WERI-Rb-1 (cell line): Measurements from ENCODE around the gene CHST8.

Source experiments
- DNase-seq: peaks from one replicate; pipeline ENCODE4 v3.0.0-alpha.2; 2020
- H3K27ac ChIP-seq: fragments of 250-450 bp; sonication (Bioruptor Pico); 2 replicates; pipeline ENCODE4 v1.5.1; 2020; ENCODE audit warnings: mild to moderate bottlenecking, moderate library complexity
- H3K27me3 ChIP-seq: fragments of 250-450 bp; sonication (Bioruptor Pico); 2 replicates; pipeline ENCODE4 v1.5.1; 2021; ENCODE audit warnings: mild to moderate bottlenecking, low read depth, moderate library complexity; ENCODE audit not compliant: insufficient read depth, severe bottlenecking
- H3K36me3 ChIP-seq: fragments of 250-450 bp; sonication (Bioruptor Pico); 2 replicates; pipeline ENCODE4 v1.5.1; 2020; ENCODE audit warnings: mild to moderate bottlenecking, moderate library complexity
- H3K4me3 ChIP-seq: 2 replicates; pipeline ENCODE4 v1.5.1; 2011; ENCODE audit warnings: low read depth, mild to moderate bottlenecking, control low read depth, low read length
- H3K9me3 ChIP-seq: fragments of 250-450 bp; sonication (Bioruptor Pico); 2 replicates; pipeline ENCODE4 v1.5.1; 2021; ENCODE audit warnings: mild to moderate bottlenecking, moderate library complexity; ENCODE audit not compliant: severe bottlenecking
- TF ChIP-seq, protein P1 (sequence below): IDR thresholded peaks from 2 replicates; pipeline ENCODE4 v1.5.1; 2011; ENCODE audit warnings: low read depth, mild to moderate bottlenecking, control low read depth, inconsistent platforms, low read length

Gene CHST8

DNA sequence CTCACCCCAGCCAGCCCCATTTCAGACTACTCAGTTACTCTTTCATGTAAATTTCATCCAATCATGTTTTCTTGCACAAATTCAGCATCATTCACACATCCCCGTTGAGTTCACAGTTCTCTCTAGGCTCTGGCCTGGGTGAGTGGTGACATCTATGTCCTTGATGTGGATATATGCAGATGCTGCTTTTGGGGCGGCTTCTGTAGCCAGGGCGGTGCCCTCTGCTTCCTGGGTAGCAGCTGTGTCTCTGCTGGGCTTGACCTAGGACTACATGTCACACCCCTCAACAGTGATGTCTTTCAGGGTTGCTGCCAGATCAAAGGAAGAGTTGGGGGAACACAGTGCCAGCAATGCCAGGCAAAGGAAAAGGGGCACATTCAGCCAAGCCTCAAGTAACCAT lies 106.4 kb downstream of the CHST8 start:
- H3K36me3 ChIP-seq, result no peaks in the 10 kb centered on the region
- DNase-seq, result no peak
- TF ChIP-seq, protein P1, sequence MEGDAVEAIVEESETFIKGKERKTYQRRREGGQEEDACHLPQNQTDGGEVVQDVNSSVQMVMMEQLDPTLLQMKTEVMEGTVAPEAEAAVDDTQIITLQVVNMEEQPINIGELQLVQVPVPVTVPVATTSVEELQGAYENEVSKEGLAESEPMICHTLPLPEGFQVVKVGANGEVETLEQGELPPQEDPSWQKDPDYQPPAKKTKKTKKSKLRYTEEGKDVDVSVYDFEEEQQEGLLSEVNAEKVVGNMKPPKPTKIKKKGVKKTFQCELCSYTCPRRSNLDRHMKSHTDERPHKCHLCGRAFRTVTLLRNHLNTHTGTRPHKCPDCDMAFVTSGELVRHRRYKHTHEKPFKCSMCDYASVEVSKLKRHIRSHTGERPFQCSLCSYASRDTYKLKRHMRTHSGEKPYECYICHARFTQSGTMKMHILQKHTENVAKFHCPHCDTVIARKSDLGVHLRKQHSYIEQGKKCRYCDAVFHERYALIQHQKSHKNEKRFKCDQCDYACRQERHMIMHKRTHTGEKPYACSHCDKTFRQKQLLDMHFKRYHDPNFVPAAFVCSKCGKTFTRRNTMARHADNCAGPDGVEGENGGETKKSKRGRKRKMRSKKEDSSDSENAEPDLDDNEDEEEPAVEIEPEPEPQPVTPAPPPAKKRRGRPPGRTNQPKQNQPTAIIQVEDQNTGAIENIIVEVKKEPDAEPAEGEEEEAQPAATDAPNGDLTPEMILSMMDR, result no peak
- H3K9me3 ChIP-seq, result no peaks in the 10 kb centered on the region
- no peak overlapping the region for H3K27ac ChIP-seq
- no peak overlapping the region for H3K4me3 ChIP-seq
- no peaks in the 10 kb centered on the region for H3K27me3 ChIP-seq

DNA sequence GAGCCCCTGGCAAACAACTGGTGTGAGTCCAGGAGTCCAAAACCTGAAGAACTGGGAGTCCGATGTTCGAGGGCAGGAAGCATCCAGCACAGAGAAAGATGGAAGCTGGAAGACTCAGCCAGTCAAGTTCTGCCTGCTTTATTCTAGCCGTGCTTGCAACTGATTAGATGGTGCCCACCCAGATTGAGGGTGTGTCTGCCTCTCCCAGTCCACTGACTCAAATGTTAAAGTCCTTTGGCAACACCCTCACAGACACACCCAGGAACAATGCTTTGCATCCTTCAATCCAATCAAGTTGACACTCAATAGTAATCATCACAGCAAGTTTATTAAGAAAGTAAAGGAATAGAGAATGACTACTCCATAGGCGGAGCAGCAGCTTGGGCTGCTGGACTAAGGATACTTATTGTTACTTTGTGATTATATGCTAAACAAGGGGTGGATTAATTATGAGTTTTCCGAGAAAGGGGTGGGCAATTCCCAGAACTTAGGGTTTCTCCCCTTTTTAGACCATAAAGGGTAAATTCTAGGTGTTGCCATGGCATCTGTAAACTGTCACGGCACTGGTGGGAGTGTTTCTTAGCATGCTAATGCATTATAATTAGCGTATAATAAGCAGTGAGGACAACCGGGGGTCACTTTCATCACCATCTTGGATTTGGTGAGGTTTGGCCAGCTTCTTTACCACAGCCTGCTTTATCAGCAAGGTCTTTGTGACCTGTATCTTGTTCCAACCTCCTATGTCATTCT lies 109.3 kb downstream of the CHST8 start:
- H3K36me3 ChIP-seq, result no peaks in the 10 kb centered on the region
- no peak for DNase-seq
- H3K4me3 ChIP-seq, result no peak overlapping the region
- H3K27me3 ChIP-seq, result no peaks in the 10 kb centered on the region
- H3K27ac ChIP-seq, result no peak overlapping the region
- TF ChIP-seq, protein P1, result no peak
- H3K9me3 ChIP-seq, result no peaks in the 10 kb centered on the region

DNA sequence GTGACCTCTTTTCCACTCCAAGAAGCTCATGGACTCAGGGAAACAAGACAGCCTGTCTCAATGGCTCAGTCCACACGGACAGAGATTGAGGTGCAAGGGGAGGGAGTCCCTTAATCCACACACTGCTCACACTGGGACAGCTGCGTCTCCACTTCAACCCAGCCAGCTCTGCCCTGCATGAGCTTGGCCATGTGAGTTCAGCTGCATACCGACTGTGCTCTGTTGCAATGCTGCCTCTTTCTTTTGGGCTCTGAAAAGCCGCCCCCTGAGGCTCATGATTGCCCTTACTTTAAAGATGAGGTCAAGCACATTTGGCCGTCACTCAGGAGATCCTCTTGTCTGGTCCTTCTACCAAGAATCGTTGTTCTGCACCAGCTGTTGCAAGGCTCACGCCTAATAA lies 110.1 kb downstream of the CHST8 start:
- Histone ChIP-seq H3K36me3 (no peaks in the 10 kb centered on the region), H3K9me3 (no peaks in the 10 kb centered on the region), H3K27me3 (no peaks in the 10 kb centered on the region), H3K27ac (no peak overlapping the region), H3K4me3 (no peak overlapping the region)
- TF ChIP-seq, protein P1, result no peak
- peak; percentile 45 for DNase-seq

DNA sequence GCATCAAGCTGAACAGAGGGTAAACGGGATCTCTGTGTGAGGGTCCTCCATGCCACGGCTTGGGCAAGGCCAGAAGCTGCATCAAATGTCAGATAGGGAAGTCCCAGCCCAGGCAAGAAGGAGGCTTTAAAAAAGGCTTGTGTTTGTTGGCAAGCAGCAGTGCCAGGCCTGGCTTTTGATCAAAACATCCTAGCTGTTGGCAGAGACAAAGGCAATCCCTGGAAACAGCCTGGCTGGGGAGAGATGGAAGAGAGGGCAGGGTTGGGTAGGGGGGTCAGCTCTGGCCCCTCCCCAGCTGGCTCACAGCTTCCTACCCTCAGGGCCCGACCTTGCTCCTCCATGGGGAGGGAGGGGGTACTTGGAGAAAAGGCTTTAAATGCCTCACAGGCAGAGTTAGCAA lies 113.2 kb downstream of the CHST8 start:
- no peaks in the 10 kb centered on the region for H3K9me3 ChIP-seq
- TF ChIP-seq, protein P1, result no peak
- no peak overlapping the region for H3K27ac ChIP-seq
- no peaks in the 10 kb centered on the region for H3K36me3 ChIP-seq
- no peak for DNase-seq
- H3K4me3 ChIP-seq, result no peak overlapping the region
- H3K27me3 ChIP-seq, result no peaks in the 10 kb centered on the region

DNA sequence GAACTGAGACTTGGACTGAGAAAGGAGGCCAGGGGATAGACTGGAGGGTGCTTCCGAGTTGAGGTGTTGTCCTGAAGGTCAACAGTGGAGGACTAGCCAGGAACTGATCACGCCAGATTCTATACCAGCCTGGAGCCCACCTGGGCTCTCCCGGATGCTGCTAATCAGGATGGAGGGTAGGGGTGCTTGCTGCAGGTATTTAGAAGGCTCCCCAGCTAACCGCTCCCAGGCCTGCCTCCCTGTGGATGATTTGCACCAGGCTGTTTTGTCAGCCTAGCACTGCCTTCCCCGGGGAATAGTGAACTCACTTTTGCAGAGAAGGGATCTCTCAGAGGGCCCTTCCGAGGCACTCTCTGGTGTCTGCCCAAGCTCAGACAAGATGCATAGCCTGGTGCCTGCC lies 114.4 kb downstream of the CHST8 start:
- TF ChIP-seq, protein P1, result no peak
- Histone ChIP-seq H3K9me3 (no peaks in the 10 kb centered on the region), H3K36me3 (no peaks in the 10 kb centered on the region), H3K4me3 (no peak overlapping the region), H3K27me3 (no peaks in the 10 kb centered on the region), H3K27ac (no peak overlapping the region)
- DNase-seq, result no peak

DNA sequence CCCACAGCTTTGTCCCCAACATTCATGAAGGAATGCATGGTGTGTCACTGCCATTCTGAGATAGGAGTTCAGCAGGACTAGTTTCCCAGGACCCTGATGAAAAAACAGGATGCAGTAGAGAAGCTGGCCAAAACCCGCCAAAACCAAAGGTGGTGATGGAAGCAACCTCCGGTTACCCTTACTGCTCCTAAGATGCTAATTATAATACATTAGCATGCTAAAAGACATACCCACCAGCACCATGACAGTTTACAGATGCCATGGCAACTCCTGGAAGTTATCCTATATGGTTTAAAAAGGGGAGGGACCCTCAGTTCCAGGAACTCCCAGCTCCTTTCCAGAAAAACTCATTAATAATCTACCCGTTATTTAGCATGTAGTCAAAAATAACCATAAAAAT lies 115.0 kb downstream of the CHST8 start:
- Histone ChIP-seq H3K27ac (no peak overlapping the region), H3K27me3 (no peaks in the 10 kb centered on the region)
- TF ChIP-seq, protein P1, result no peak

More for the DNA sequence above, 115.0 kb downstream of the CHST8 start:
- H3K9me3 ChIP-seq, result no peaks in the 10 kb centered on the region
- no peak for DNase-seq
- H3K4me3 ChIP-seq, result no peak overlapping the region
- H3K36me3 ChIP-seq, result no peaks in the 10 kb centered on the region
